LNCAP (cell line): ENCODE results near the gene TMEM69.

Experiments used
- TF ChIP-seq, protein P1 (sequence below): fragments of 450-650 bp; IDR thresholded peaks from 2 replicates; pipeline ENCODE4 v1.5.1; 2017; ENCODE audit warnings: mild to moderate bottlenecking

The TMEM69 gene

DNA sequence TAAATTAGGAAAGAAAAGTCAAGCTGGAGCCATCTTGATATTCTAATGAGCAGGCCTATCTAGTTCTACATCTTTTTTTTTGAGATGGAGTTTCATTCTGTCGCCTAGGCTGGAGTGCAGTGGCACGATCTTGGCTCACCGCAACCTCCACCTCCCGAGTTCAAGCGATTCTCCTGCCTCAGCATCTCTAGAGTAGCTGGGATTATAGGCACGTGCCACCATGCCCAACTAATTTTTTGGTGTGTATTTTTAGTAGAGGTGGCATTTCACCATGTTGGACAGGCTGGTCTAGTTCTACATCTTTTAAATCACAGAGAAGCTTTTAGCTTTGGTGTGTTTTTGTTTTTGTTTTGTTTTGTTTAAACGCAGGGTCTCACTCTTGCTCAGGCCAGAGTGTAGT is 6.8 kb downstream of the TMEM69 start:
- TF ChIP-seq, protein P1, sequence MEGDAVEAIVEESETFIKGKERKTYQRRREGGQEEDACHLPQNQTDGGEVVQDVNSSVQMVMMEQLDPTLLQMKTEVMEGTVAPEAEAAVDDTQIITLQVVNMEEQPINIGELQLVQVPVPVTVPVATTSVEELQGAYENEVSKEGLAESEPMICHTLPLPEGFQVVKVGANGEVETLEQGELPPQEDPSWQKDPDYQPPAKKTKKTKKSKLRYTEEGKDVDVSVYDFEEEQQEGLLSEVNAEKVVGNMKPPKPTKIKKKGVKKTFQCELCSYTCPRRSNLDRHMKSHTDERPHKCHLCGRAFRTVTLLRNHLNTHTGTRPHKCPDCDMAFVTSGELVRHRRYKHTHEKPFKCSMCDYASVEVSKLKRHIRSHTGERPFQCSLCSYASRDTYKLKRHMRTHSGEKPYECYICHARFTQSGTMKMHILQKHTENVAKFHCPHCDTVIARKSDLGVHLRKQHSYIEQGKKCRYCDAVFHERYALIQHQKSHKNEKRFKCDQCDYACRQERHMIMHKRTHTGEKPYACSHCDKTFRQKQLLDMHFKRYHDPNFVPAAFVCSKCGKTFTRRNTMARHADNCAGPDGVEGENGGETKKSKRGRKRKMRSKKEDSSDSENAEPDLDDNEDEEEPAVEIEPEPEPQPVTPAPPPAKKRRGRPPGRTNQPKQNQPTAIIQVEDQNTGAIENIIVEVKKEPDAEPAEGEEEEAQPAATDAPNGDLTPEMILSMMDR = no peak

DNA sequence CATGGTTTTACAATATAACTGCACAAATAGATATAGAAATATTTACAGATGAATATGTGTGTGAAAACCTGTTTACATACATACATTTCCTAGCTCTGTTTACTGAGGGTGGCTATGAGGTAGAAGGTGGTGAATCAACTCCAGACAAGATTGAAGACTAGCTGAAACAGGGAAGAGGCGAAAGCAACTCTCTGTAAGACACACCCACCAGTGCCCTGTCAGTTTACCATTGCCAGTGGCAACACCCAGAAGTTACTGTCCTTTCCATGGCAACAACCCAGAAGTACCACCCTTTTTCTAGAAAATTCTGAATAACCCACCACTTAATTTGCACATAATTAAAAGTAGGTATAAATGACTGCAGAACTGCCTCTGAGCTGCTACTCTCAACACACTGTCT is 16.7 kb downstream of the TMEM69 start:
- TF ChIP-seq, protein P1 = no peak

DNA sequence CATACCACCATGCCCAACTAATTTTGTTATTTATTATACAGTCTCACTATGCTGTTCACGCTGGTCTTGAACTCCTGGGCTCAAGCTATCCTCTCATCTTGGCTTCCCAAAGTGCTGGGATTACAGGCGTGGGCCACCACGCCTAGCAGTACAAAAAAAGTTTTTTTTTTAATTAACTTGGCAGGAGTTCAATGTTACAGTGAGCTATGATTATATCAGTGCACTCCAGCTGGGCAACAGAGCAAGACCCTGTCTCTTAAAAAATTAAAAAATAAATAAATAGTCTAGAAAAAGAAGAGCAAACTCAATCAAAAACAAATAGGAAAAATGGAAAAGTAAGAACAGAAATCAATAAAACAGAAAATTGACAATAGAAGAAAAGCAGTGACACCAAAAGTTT is 25.7 kb downstream of the TMEM69 start:
- TF ChIP-seq, protein P1 = no peak

DNA sequence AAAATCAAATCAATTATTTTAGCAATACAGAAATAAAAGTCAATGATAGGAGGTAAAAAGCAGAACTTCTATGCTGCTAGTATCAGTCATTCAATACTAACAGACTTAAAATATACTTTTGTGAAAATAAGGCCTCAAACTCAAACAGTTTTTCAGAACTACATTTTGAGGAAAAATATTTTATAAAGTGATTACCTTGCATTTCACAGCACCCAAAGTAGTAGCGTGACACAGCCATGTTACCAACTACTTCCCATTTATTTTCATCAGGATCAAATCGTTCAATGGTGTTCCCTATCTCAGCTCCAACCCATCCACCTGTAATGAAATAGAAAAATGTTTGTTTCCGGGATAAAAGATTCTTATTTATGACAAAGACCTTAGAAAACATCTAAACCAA is 28.7 kb downstream of the TMEM69 start:
- TF ChIP-seq, protein P1 = no peak

DNA sequence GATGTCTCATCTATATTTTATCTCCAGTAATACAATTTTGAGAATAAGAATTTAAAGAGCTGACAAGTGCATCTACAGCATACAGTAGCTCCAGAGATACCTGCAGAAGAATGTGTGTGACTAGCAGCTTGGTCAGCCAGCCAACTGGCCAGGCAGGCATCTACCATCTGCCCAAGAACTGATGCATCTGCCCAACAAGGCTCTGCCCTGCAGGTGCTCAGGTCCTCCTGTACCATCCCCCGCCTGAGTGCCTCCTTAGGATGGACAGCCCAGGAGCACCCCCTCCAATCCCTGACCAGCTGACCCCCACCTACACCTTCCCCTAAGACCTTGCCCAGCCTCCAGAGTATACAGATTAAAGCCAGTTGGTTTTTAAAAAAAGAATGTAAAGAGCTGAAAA is 30.3 kb downstream of the TMEM69 start:
- TF ChIP-seq, protein P1 = no peak

DNA sequence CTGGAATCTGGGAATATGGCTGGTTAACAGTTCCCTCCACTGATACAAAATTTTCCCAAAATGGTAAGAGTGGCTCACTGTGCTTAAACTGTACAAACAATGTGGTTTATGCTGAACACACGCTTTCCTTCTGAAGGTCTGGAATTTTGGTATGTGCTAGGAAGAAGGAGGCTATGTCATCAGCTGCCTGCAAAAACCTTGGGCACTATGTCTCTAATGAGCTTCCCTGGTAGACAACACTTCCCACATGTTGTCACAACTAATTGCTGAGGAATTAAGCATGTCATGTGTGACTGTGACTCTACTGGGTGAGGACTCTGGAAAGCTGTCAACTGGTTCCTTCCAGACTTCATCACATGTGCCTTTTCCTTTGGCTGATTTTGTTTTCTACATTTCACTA is 33.2 kb downstream of the TMEM69 start:
- TF ChIP-seq, protein P1 = no peak

DNA sequence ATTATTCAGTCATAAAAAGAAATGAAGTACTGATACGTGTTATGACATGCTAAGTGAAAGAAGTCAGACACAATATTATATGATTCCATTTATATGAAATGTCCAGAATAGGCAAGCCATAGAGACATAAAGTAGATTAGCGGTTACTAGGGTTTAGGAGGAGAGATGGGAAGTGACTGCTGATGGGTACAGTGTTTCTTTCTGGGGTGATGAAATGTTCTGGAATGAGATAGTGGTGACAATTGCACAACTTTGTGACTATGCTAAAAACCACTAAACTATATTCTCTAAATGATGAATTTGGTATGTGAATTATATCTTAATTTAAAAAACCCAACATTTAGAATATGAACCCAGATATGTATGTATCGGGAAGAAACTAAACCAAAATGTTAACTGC is 34.8 kb downstream of the TMEM69 start:
- TF ChIP-seq, protein P1 = no peak

DNA sequence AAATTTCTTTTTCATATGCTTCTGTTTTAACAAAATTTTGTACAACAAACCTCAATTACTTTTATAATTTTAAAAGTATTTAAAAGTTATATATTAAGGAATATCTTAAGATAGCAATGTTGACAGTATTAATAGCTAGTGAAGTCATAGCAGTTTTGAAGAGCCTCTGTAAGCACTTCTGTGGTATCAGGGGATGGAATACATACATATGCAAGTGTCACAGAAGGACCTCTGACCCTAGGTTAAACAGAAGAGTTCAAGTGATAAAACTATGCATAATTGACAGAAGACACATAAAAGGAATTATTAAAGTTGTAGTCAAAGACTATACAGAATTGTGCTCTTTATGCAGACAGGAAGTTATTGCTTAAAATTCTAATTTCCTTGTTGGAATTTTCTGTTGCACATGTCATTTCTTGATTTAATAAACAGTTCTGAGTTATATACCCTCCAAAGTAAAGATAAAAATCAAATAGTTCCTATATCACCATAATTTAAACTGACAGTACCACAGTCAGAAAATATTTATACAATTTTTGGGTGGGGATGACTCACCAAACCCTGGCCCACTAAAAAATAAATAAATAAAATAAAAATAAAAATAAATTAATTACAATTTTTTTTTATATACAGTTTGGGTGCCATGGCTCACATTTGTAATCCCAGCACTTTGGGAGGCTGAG is 35.4 kb downstream of the TMEM69 start:
- TF ChIP-seq, protein P1 = no peak
